Fibroblast of pulmonary artery (primary cell): ENCODE data around the gene UBR2.

ENCODE experiments used
- DNase-seq: peaks from one replicate; pipeline ENCODE4 v3.0.0-alpha.2; 2010; ENCODE audit warnings: low read depth
- H3K4me3 ChIP-seq: replicated peaks from 2 replicates; pipeline ENCODE4 v1.5.1; 2011; ENCODE audit warnings: low read depth, mild to moderate bottlenecking, control low read depth, low read length, moderate library complexity
- TF ChIP-seq, protein P1 (sequence below): IDR thresholded peaks from 2 replicates; pipeline ENCODE4 v1.5.1; 2011; ENCODE audit warnings: mild to moderate bottlenecking, control low read depth, low read length, inconsistent platforms; ENCODE audit errors: missing control alignments

Gene UBR2

DNA sequence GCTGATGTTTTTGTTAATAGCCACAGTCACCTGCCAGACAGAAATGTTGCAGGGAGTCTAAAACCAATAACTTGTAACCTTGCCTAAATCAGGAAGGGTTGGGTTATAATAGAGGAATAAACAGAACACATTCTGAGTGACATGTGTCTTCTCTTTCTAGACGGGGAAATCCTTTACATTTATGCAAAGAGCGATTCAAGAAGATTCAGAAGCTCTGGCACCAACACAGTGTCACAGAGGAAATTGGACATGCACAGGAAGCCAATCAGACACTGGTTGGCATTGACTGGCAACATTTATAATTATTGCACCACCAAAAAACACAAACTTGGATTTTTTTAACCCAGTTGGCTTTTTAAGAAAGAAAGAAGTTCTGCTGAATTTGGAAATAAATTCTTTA is 127.0 kb downstream of the UBR2 start:
- H3K4me3 ChIP-seq, result no peak overlapping the region
- TF ChIP-seq, protein P1, sequence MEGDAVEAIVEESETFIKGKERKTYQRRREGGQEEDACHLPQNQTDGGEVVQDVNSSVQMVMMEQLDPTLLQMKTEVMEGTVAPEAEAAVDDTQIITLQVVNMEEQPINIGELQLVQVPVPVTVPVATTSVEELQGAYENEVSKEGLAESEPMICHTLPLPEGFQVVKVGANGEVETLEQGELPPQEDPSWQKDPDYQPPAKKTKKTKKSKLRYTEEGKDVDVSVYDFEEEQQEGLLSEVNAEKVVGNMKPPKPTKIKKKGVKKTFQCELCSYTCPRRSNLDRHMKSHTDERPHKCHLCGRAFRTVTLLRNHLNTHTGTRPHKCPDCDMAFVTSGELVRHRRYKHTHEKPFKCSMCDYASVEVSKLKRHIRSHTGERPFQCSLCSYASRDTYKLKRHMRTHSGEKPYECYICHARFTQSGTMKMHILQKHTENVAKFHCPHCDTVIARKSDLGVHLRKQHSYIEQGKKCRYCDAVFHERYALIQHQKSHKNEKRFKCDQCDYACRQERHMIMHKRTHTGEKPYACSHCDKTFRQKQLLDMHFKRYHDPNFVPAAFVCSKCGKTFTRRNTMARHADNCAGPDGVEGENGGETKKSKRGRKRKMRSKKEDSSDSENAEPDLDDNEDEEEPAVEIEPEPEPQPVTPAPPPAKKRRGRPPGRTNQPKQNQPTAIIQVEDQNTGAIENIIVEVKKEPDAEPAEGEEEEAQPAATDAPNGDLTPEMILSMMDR, result no peak
- no peak for DNase-seq

- no peak overlapping the region for H3K4me3 ChIP-seq
- DNase-seq, result peak; percentile 73
- TF ChIP-seq, protein P1, result no peak
Measured at GRCh38 chr6:42692137-42692911, 128.5 kb downstream of the UBR2 start.

GRCh38 chr6:42693725-42694323 is 130.0 kb downstream of the UBR2 start:
- H3K4me3 ChIP-seq, result no peak overlapping the region
- DNase-seq, result no peak
- TF ChIP-seq, protein P1, result no peak

GRCh38 chr6:42694586-42694985 is 130.8 kb downstream of the UBR2 start:
- no peak overlapping the region for H3K4me3 ChIP-seq
- DNase-seq, result peak; percentile 81
- TF ChIP-seq, protein P1, result no peak

- H3K4me3 ChIP-seq, result no peak overlapping the region
- TF ChIP-seq, protein P1, result no peak
- peak; percentile 62 for DNase-seq
Measured at GRCh38 chr6:42696526-42697267, 132.9 kb downstream of the UBR2 start.

GRCh38 chr6:42697268-42697655 is 133.4 kb downstream of the UBR2 start:
- H3K4me3 ChIP-seq, result no peak overlapping the region
- TF ChIP-seq, protein P1, result no peak
- DNase-seq, result no peak
